Liver (tissue), 9 donors: ENCODE data around the gene PRSS22. TPM values are rescaled to one million over a fixed set of nuclear protein-coding genes. Genes with fewer than 3 reads are reported as not detected.

Experiments
- DNase-seq: peaks from one replicate; pipeline ENCODE4 v3.0.0-alpha.2; 2017; ENCODE audit warnings: low spot score
- H3K27ac ChIP-seq, 2 donors: one replicate each; pipeline ENCODE4 v1.7.0; 2013; ENCODE audit warnings: inconsistent platforms in 2 of 2, low read length in 2 of 2, control low read depth in 1 of 2, low read depth in 1 of 2, mild to moderate bottlenecking in 1 of 2
- H3K27me3 ChIP-seq, 4 donors: one replicate each; pipeline versions ENCODE4 v1.6.1 to v1.7.0; 2013; ENCODE audit warnings: low read length in 3 of 4, inconsistent platforms in 1 of 4, mild to moderate bottlenecking in 1 of 4, moderate library complexity in 1 of 4; ENCODE audit not compliant: control insufficient read depth in 4 of 4, insufficient read depth in 4 of 4
- H3K36me3 ChIP-seq, 4 donors: one replicate each; pipeline versions ENCODE4 v1.6.1 to v1.7.0; 2013; ENCODE audit warnings: low read length in 3 of 4, mild to moderate bottlenecking in 3 of 4, low read depth in 1 of 4, moderate library complexity in 1 of 4; ENCODE audit not compliant: control insufficient read depth in 4 of 4, insufficient read depth in 3 of 4
- H3K4me1 ChIP-seq, 4 donors: one replicate each; pipeline versions ENCODE4 v1.6.1 to v1.7.0; 2013; ENCODE audit warnings: low read length in 3 of 4, mild to moderate bottlenecking in 3 of 4, moderate library complexity in 1 of 4; ENCODE audit not compliant: control insufficient read depth in 4 of 4, insufficient read depth in 4 of 4
- H3K4me3 ChIP-seq, 3 donors: one replicate each; pipeline versions ENCODE4 v1.6.1 to v1.7.0; 2013; ENCODE audit warnings: low read length in 3 of 3, control low read depth in 1 of 3, low read depth in 1 of 3, mild to moderate bottlenecking in 1 of 3
- H3K9ac ChIP-seq, 2 donors: one replicate each; pipeline ENCODE4 v1.7.0; 2013; ENCODE audit warnings: low read length in 2 of 2, mild to moderate bottlenecking in 2 of 2, moderate library complexity in 2 of 2, control low read depth in 1 of 2, low read depth in 1 of 2
- H3K9me3 ChIP-seq, 4 donors: one replicate each; pipeline versions ENCODE4 v1.6.1 to v1.7.0; 2013; ENCODE audit warnings: low read length in 3 of 4; ENCODE audit not compliant: control insufficient read depth in 4 of 4
- ATF3 ChIP-seq: IDR thresholded peaks from 2 replicates; pipeline ENCODE4 v1.6.1; 2016; ENCODE audit warnings: antibody characterized with exemption
- CTCF ChIP-seq: fragments of 150-350 bp; IDR thresholded peaks from 2 replicates; pipeline ENCODE4 v1.5.1; 2017; ENCODE audit warnings: improper control_type of control experiment, low read depth, low read length; ENCODE audit not compliant: missing input control
- FOXA1 ChIP-seq: IDR thresholded peaks from 2 replicates; pipeline ENCODE4 v1.6.1; 2016; ENCODE audit warnings: antibody characterized with exemption
- GABPA ChIP-seq, 2 donors: IDR thresholded peaks in 1 of 2; conservative IDR thresholded peaks in 1 of 2; 2 replicates each; pipeline ENCODE4 v1.6.1; 2016; ENCODE audit warnings: antibody characterized with exemption in 2 of 2, mild to moderate bottlenecking in 1 of 2, moderate library complexity in 1 of 2
- HNF4A ChIP-seq, 2 donors: conservative IDR thresholded peaks; 2 replicates each; pipeline ENCODE4 v1.6.1; 2016; ENCODE audit warnings: antibody characterized with exemption in 2 of 2, mild to moderate bottlenecking in 2 of 2
- JUND ChIP-seq, 2 donors: IDR thresholded peaks; 2 replicates each; pipeline ENCODE4 v1.6.1; 2016; ENCODE audit warnings: antibody characterized with exemption in 2 of 2
- MAX ChIP-seq: IDR thresholded peaks from 2 replicates; pipeline ENCODE4 v1.6.1; 2016; ENCODE audit warnings: antibody characterized with exemption
- NR2F2 ChIP-seq: IDR thresholded peaks from 2 replicates; pipeline ENCODE4 v1.6.1; 2016; ENCODE audit warnings: antibody characterized with exemption
- RAD21 ChIP-seq, 2 donors: IDR thresholded peaks; 2 replicates each; pipeline ENCODE4 v1.6.1; 2016; ENCODE audit warnings: antibody characterized with exemption in 2 of 2, mild to moderate bottlenecking in 2 of 2
- REST ChIP-seq: IDR thresholded peaks from 2 replicates; pipeline ENCODE4 v1.6.1; 2016; ENCODE audit warnings: antibody characterized with exemption, mild to moderate bottlenecking
- RXRA ChIP-seq, 2 donors: IDR thresholded peaks; 2 replicates each; pipeline ENCODE4 v1.6.1; 2017 to 2018; ENCODE audit warnings: antibody characterized with exemption in 2 of 2, mild to moderate bottlenecking in 1 of 2
- SP1 ChIP-seq: IDR thresholded peaks from 2 replicates; pipeline ENCODE4 v1.6.1; 2018; ENCODE audit warnings: antibody characterized with exemption, mild to moderate bottlenecking
- TAF1 ChIP-seq: conservative IDR thresholded peaks from 2 replicates; pipeline ENCODE4 v1.6.1; 2016; ENCODE audit warnings: antibody characterized with exemption, mild to moderate bottlenecking
- ZBTB33 ChIP-seq: IDR thresholded peaks from 2 replicates; pipeline ENCODE4 v1.6.1; 2016; ENCODE audit warnings: antibody characterized with exemption
- WGBS: extraction: QIAGEN DNeasy Blood & Tissue Kit; methylation state at CpG from one replicate; pipeline ENCODE4 v1.1.7; 2013; 5-methylcytosine and 5-hydroxymethylcytosine counted together
- polyA plus RNA-seq, 2 donors: library from polyadenylated mRNA; stranded (reverse) in 1 of 2; unstranded in 1 of 2; fragments of 200-250 nt in 1 of 2; fragments of >200 nt in 1 of 2; fragmentation: Nextera tagmentation in 1 of 2; extraction: Ambion mirVana in 1 of 2; gene quantifications; one replicate each; pipeline versions ENCODE4 v1.2.1 to v1.2.3, GENCODE V29; 2013 to 2015
- total RNA-seq, 2 donors: library from RNA; depleted of rRNA; stranded (reverse); fragments of >200 nt; gene quantifications; one replicate each; pipeline ENCODE4 v1.2.3, GENCODE V29; 2014
- donor health status: healthy.
- donor health status: healthy.
- donor health status: healthy.
- donor health status: healthy.
- donor health status: healthy.

Gene PRSS22
- total and polyA plus RNA-seq, 4 donors = 0.23 to 1.1 (median 0.32) TPM; not detected in 1

GRCh38 chr16:2834968-2835367 is 23.0 kb downstream of the PRSS22 start:
- Histone ChIP-seq H3K27ac (no peak overlapping the region), H3K4me3 (no peak overlapping the region), H3K9ac (no peak overlapping the region), H3K27me3 (peaks cover 0 to 2% (median 0%) of the 10 kb centered on the region in 4 donors), H3K36me3 (no peaks in the 10 kb centered on the region), H3K9me3 (no peaks in the 10 kb centered on the region), H3K4me1 (no peaks in the 10 kb centered on the region)
- TF ChIP-seq RXRA (IDR thresholded peaks at IDR 0.05) = no peak
- no peak for DNase-seq
- WGBS = 75% methylated on average over 3 of the region's 3 CpGs

- no peak overlapping the region for H3K9ac ChIP-seq
- no peak overlapping the region for H3K27ac ChIP-seq
- TF ChIP-seq MAX = no peak
- no peak for TF ChIP-seq CTCF
- no peak for TF ChIP-seq FOXA1
- TF ChIP-seq GABPA (IDR thresholded peaks at IDR 0.05 in 1 of 2, conservative IDR thresholded peaks at IDR 0.05 in 1 of 2) = no peak
- TF ChIP-seq RAD21 (IDR thresholded peaks at IDR 0.05) = no peak
- TF ChIP-seq TAF1 = no peak
- TF ChIP-seq ATF3 = no peak
- TF ChIP-seq JUND (IDR thresholded peaks at IDR 0.05) = no peak
- TF ChIP-seq NR2F2 = no peak
- TF ChIP-seq ZBTB33 = no peak
- no peak for TF ChIP-seq RXRA (IDR thresholded peaks at IDR 0.05)
- TF ChIP-seq HNF4A (conservative IDR thresholded peaks at IDR 0.05) = no peak
- no peak for TF ChIP-seq REST
- no peak for TF ChIP-seq SP1
- 66% methylated on average over 7 of the region's 7 CpGs for WGBS
- H3K4me3 ChIP-seq = no peak overlapping the region
- H3K27me3 ChIP-seq = peaks cover 0 to 2% (median 0%) of the 10 kb centered on the region in 4 donors
- H3K9me3 ChIP-seq = no peaks in the 10 kb centered on the region
- no peaks in the 10 kb centered on the region for H3K4me1 ChIP-seq
- no peaks in the 10 kb centered on the region for H3K36me3 ChIP-seq
- DNase-seq = no peak
Observed at GRCh38 chr16:2833776-2834175, 24.2 kb downstream of the PRSS22 start.
